8988T (cell line): ENCODE measurements around the gene TMEM214.

Source experiments
- DNase-seq: peaks from one replicate; pipeline ENCODE4 v3.0.0; 2011

Gene TMEM214

DNA sequence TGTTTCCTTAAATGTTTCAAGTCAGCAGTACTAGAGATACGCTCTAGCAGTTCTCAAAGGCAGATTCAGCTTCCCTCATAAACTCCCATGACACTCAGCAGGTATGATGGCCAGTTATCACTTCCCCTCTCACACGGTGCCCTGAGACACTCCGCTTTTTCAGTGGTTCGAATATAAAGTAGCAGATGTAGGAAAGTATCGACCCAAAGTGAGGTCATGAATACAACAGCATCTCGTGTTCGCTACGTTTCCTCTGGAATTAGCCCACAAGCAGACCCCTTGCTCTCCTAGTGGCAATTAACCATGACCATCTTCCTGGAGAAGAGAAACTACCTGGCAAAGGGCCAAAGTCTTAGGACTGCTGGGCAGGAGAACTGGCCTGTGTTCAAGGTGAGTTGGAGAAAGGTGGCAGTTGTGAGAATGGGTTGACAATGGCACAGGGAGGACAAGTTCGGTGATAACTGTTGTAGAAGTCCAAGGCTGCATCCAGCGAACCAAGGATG, 9.4 kb downstream of the TMEM214 start:
- DNase-seq: no peak

- DNase-seq: no peak
Observed at GRCh38 chr2:27042985-27043634, 10.3 kb downstream of the TMEM214 start.

DNA sequence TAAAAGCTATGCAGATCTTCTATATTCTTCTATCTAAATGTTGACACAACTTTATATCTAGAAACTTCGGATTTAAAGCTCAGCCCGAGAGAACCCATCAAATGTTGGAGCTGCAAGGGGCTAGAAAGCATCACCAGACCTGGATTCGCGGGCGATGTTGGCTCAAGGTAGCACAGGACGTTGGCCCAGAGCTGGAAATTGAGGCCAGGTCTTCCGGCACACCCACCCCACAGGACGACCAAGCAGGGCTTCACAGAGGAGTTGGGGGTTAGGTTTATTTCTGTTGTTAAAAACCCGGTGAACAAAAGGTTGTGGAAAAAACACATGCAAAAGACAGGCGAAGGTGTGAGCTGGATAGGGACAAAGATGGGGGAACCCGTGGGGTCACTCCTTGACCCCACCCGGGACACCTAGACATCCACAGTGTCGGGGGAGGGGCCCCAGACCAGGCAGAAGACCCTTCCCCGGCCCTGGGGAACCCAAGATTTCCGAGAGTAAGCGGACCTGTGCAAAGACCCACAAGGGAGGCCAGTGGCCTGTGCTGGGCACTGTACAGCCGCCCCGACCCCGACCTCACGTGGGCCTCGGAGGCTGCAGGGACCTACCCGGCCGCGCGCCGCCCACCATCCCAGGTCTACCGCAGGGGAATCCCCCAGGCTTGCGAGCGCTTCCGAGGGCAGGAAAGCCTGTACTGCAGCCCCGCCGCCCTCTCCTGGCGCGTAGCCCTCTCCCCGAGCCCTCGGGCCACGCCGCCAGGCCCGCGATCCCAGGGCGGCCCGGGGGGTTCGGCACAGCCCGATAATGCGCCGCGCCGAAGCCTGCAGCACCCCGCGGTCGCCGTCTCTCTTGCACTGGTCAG, 16.9 kb downstream of the TMEM214 start:
- DNase-seq: peak; percentile 66

DNA sequence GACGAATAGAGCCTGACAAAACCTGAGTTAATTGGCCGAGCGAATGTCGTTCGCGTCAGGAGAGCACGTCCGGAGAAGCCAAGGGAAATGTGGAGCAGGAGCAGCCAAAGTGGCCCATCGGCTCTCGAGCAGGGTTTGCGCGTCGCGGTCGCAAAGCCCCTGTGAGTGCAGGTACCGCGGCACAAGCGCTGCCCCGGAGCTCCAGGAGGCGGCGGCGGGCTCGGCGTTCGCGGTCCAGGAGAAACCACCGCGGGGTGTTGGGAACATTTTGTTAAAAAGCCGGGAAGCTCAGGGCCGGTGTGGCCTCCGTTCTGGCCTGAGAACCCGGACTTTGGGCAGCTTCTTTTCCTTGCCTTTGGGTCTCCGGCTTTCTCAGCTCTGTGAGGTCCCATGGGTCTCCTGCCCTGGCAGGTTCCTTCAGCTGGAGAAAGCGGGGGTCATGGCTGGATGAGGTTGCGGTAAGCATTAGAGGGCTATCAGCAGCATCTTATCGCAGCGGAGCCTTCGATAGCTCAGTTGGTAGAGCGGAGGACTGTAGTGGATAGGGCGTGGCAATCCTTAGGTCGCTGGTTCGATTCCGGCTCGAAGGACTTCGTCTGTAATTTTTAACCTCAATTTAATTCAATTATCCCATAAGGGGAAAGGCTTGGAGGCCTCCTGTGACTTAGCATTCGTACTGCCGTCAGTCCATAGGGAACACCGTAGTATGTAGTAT, 17.7 kb downstream of the TMEM214 start:
- DNase-seq: peak; percentile 77

DNA sequence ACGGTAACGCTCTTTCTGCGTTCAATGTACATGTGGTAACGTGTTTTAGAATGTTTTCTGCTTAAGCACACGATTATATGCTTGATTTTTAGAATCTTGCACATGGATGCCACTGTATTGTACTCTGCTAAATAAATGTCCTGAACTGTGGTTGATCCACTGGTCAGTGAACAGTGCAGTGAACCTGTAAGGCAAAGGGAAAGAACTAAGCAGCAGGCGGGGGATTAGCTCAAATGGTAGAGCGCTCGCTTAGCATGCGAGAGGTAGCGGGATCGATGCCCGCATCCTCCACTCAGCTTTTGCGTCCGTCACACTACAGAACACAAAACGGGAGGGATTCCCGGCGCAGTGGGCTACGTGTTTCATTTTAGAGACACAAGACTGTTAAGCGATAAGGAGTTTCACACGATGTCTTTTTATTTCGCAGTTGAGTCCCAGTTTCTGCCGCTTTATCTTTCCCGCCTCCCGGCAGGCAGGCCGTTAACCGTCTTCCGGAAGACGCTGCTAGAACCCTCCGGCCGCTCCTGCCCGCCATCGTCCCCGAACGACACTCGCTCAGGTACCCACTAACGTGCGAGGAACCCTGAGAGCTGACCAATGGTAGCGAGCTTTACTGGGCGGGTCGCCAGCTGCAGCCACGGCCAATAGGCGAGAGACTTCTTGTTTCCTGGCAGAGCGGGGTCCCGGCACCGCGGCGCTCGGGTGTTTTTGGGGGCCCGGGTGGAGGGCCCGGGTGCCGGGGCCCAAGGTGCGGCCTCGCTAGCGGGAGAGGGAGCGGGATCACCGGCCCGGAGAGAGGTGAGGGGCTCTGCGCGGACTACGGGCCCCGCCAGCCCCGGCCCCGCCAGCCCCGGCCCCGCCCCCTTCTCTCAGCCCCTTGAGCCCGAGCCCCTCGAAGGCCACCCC, 18.5 kb downstream of the TMEM214 start, which contains the start of gene AGBL5:
AGBL5 (plus strand) TSS at position 673 of the 906 bp plus-strand sequence. CDS start 1,291 bp downstream, outside the sequence.
- peak; percentile 96 for DNase-seq

DNA sequence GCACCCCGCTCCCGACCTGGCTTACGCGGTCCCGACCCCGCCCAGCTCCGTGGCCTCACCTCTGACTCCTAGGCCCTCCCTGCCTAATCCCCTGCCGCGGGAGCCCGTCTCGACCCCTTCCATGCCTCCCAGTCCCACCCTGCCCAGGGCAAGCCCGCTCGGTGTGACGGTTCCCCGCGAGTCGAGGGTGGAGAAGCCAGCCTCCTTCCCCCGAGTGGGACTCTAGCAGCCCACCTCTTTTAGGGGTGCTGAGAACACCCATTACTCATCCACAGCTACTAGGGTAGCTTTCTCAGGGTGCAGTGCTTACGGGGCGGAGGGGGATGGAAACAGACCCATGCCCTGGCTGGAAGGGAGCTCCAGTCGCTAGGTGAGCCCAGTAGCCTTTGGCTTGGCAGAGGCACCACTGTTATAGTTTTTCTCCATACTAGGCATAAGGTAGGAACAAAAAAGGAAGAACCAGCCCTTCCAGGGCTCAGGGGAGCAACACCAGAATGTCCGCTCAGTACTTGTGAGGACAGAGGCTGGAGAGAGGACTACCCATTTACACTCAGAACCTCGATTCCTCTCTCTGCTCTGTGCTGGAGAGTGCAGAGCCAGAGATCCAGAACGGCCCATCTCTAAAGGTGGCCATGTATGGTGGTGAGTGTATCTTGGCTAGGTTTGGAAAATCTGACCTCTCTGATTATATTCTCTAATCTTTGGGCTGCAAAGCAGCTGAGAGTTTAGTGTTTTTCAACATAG, 19.3 kb downstream of the TMEM214 start:
- DNase-seq: no peak

DNA sequence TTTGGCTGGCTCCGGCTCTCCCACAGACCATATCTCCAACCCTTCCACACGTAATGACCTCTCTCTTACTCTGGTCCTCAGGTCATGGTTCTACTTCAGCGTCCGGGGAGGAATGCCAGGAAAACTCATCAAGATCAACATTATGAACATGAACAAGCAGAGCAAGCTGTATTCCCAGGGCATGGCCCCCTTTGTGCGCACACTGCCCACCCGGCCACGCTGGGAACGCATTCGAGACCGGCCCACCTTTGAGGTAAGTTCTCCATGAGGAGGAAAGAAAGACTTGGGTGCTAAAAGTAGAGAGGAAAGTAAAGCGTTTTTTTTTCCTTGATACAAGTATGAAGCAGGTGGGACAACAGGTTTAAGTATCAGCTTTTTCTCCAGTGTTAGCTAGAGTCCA, 20.6 kb downstream of the TMEM214 start:
- DNase-seq: no peak

DNA sequence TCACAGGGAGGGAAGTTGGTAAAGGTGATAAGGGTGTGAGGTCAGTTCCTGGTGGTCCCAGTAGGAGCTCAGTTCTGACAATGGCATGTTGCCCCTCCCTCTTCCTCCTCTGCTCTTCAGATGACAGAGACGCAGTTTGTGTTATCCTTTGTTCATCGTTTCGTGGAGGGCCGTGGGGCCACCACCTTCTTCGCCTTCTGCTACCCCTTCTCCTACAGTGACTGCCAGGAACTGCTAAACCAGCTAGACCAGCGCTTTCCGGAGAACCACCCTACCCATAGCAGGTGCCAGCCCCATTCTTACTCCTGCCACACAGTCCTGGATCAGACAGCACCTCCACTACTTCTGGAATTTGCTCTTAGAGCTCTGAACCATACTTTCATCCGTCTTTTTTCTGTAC, 21.0 kb downstream of the TMEM214 start:
- no peak for DNase-seq

DNA sequence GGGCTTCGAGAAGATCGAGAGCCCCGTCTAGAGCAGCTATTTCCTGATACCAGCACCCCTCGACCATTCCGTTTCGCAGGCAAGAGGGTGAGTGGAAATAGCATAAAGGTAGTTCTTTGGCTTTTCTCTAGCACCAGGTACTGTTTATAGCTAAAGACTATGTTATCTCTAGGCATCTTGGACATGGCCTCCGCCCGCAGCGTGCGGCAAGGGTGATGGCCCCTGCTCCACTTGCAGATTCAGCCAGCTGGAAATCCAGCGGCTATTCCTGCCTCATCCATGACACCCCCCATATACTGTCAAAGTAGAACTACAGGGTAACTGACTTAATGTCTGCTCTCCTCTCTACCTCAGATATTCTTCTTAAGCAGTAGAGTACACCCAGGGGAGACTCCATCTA, 22.0 kb downstream of the TMEM214 start:
- no peak for DNase-seq

- DNase-seq: no peak
Observed at GRCh38 chr2:27057184-27057583, 24.4 kb downstream of the TMEM214 start.

GRCh38 chr2:27058210-27058609, 25.4 kb downstream of the TMEM214 start:
- DNase-seq: no peak

DNA sequence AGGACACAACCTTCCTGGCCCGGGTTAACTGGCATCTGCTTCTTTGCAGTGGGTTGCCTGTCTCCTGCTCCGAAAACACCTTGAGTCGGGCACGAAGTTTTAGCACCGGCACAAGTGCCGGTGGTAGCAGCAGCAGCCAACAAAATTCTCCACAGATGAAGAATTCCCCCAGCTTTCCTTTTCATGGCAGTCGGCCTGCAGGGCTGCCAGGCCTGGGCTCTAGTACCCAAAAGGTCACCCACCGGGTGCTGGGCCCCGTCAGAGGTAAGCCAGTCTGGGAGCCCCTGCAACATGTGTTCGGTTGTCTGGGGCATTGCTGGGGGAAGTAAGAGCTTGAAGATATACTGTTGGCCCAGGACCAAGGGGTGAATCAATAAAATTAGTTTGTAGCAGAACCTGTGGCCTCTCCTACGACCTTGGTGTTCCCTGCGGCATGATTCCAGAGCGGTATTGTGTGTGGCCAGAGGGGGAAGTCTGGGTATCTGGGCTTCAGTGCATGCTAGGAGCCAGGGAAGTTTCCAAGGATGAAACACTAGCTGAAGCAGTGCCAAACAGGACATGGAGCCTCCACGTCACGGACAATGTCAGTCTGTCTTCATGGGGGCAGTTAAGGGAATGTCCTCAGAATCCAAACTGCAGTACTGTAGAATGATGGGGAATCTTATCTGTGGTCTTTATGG, 26.5 kb downstream of the TMEM214 start:
- no peak for DNase-seq

GRCh38 chr2:27060323-27060722, 27.6 kb downstream of the TMEM214 start:
- no peak for DNase-seq

DNA sequence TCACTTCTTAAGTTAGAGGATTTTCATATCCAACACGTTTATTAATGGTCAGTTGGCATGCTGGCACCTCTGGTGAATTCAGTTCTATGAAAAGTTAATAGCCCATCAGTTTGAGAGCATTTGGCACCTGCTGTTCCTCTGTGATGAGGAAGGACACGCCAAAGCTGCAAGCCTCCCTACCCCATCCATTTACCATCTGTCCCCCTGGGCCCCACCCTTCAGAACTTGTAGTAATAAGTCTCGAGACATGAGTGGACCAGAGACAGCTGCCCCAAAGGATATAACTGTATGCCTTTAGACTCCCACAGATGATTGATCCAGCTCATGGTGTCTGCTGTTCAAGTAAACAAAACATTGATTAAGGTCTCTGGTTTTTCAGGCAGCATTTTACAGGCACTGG, 32.4 kb downstream of the TMEM214 start:
- DNase-seq: no peak

- no peak for DNase-seq
Observed at GRCh38 chr2:27067385-27067784, 34.6 kb downstream of the TMEM214 start.

DNA sequence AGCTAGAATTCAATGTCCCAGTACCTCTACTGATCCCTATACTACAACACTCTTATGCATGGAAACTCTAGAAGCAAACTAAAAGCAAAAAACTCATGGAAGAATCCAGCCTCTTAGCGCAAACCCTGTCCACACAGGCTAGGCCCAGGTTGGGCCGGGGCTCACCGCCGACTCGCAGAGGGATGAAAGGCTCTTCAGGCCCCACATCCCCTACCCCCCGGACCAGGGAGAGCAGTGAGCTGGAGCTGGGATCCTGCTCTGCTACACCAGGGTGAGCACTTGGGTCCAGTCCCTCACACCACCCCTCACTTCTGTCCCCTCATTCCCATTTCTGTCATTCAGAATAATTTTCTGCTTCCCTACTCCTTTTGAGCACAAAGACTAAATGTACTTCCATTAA, 36.7 kb downstream of the TMEM214 start:
- no peak for DNase-seq

DNA sequence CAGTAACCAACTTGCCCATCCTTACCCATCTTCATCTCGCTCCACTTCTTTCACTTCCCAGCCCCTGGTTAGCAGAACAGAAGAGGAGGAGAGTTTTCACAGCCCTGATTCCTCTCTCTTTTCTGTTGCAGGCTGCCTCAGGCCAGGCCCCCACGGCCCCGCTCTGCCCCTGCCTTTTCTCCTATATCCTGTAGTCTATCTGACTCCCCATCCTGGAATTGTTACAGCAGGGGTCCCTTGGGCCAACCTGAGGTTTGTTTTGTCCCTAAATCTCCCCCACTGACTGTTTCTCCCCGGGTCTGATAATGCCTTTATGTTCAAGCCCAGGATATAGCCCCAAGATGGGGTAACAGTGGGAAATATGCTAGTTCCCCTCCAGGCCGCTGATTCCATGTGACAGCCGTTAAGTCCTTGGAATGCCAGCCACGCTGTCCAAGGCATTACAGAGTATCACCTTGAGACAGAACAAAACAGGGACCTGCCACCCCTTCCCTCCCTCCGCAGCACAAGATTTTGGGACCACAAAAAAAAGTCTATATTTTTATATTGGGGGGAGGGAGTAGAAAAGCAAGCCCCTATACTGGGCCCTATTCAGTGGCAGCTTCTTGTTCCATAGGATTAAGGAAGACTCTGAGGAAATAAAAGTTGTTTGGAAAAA, 37.3 kb downstream of the TMEM214 start:
- DNase-seq: no peak

- no peak for DNase-seq
Observed at GRCh38 chr2:27070653-27071276, 38.0 kb downstream of the TMEM214 start.

DNA sequence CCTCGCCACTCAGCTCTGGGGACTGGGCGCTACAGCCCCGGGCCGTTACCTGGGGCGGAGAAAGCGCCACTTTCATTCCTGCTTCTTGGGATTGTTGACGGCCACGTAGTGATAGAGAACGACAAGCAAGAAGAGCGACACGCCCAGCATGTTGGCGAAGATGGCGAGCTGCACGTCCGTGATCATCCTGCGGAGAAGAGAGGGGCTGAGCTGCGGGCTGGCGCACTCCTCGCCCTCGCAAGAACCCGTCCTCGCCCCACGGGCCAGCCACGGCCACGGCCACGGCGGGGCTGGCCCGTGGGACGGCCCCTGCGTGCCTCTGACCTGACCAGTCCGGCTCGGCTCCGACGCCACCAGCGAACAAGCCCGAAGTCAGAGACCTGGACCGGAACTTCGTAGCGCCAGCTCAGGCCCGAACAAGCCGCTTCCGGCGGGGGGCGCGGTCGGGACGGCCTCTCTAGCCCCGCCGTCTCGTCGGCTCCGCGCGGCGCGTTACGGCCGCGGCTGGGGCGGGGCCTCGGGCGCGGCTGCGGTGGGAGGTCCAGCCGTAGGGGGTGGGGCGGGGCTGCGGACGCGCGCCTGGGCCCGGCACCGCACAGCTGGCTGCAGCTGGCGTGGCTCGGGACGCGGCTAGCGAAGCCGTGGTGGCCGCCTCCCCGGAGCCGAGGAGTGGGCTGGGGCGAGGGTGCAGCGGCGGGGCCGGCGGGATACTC, 38.7 kb downstream of the TMEM214 start, which contains the start of gene OST4:
OST4 (minus strand) TSS at position 378 of the 713 bp plus-strand sequence.
- peak; percentile 98 for DNase-seq
